T-cell (primary cell): Measurements from ENCODE around the gene TENM4. TPM values are rescaled to one million over a fixed set of nuclear protein-coding genes. Genes with fewer than 3 reads are reported as not detected.

Experiments used
- ATAC-seq, 4 experiments: fragments of 200-7000 bp in 3 of 4; fragments of 150-1000 bp in 1 of 4; cut with Tn5 transposase; replicated peaks in 1 of 4; 1 replicate in 3 of 4; 2 replicates in 1 of 4; pipeline ENCODE4 v1.10.0; 2021; ENCODE audit warnings: moderate library complexity in 3 of 4, mild to moderate bottlenecking in 2 of 4, moderate number of reproducible peaks in 1 of 4
- CTCF ChIA-PET, 2 donors: fragments of 300-600 bp; sonication (Branson Sonifier 250); formaldehyde crosslinking; loops; one replicate each; lab custom pipeline; 2022; ENCODE audit warnings: antibody characterized with exemption in 2 of 2; lab: Charles Lee
- POLR2A ChIA-PET, 2 donors: fragments of 300-600 bp; sonication (Branson Sonifier 250); formaldehyde crosslinking; loops; one replicate each; lab custom pipeline; 2022; ENCODE audit warnings: antibody characterized with exemption in 2 of 2; lab: Charles Lee
- DNase-seq, 35 experiments: peaks; one replicate each; pipeline versions ENCODE4 v3.0.0 to v3.0.0-alpha.2; 2013 to 2023
- H3K27ac ChIP-seq: one replicate; pipeline ENCODE4 v1.5.1; 2013; ENCODE audit warnings: low read length
- H3K27me3 ChIP-seq, 2 experiments: replicated peaks in 1 of 2; 1 replicate in 1 of 2; 2 replicates in 1 of 2; pipeline versions ENCODE4 v1.6.1 to v1.7.0; 2013; ENCODE audit warnings: low read length in 1 of 2, mixed read lengths in 1 of 2; ENCODE audit not compliant: control insufficient read depth in 2 of 2, insufficient read depth in 2 of 2; ENCODE audit errors: extremely low read depth in 1 of 2
- H3K36me3 ChIP-seq, 2 donors: 1 replicate in 1 of 2; 2 replicates in 1 of 2; pipeline versions ENCODE4 v1.6.1 to v1.7.0; 2013; ENCODE audit warnings: low read length in 1 of 2; ENCODE audit not compliant: control insufficient read depth in 2 of 2, insufficient read depth in 1 of 2; ENCODE audit errors: extremely low read depth in 1 of 2
- H3K4me1 ChIP-seq, 2 experiments: 1 replicate in 1 of 2; 2 replicates in 1 of 2; pipeline versions ENCODE4 v1.6.1 to v1.7.0; 2013; ENCODE audit warnings: low read length in 2 of 2, mixed read lengths in 1 of 2; ENCODE audit not compliant: insufficient read depth in 2 of 2, control insufficient read depth in 1 of 2; ENCODE audit errors: extremely low read depth in 1 of 2
- H3K4me3 ChIP-seq, 2 donors: 1 replicate in 1 of 2; 2 replicates in 1 of 2; pipeline versions ENCODE4 v1.5.1 to v1.7.0; 2013; ENCODE audit warnings: mild to moderate bottlenecking in 2 of 2, low read length in 1 of 2, moderate library complexity in 1 of 2; ENCODE audit not compliant: control insufficient read depth in 1 of 2; ENCODE audit errors: extremely low read depth in 1 of 2
- H3K9me3 ChIP-seq: 2 replicates; pipeline ENCODE4 v1.7.0; 2013
- H3K27ac Mint-ChIP-seq, 2 donors: one replicate each; pipeline ENCODE4 v1.8.0; 2020 to 2021; ENCODE audit warnings: mild to moderate bottlenecking in 2 of 2, mixed read lengths in 2 of 2
- H3K27me3 Mint-ChIP-seq, 2 donors: one replicate each; pipeline ENCODE4 v1.8.0; 2021 to 2022; ENCODE audit warnings: mixed read lengths in 2 of 2
- H3K36me3 Mint-ChIP-seq: one replicate; pipeline ENCODE4 v1.8.0; 2021; ENCODE audit warnings: mixed read lengths
- H3K4me1 Mint-ChIP-seq, 3 donors: one replicate each; pipeline ENCODE4 v1.8.0; 2020 to 2022; ENCODE audit warnings: mixed read lengths in 3 of 3, mild to moderate bottlenecking in 1 of 3
- H3K4me3 Mint-ChIP-seq, 3 donors: one replicate each; pipeline ENCODE4 v1.8.0; 2020 to 2022; ENCODE audit warnings: mild to moderate bottlenecking in 3 of 3, mixed read lengths in 3 of 3, moderate library complexity in 3 of 3
- H3K9me3 Mint-ChIP-seq, 3 donors: one replicate each; pipeline ENCODE4 v1.8.0; 2020 to 2022; ENCODE audit warnings: mixed read lengths in 3 of 3
- WGBS: methylation state at CpG from one replicate; pipeline ENCODE4 v1.1.5; 2013; ENCODE audit warnings: missing lambda C conversion rate; ENCODE audit not compliant: insufficient coverage; 5-methylcytosine and 5-hydroxymethylcytosine counted together
- total RNA-seq, 35 experiments: library from RNA in 6 of 35; stranded (reverse) in 6 of 35; fragments of 120-200 nt in 1 of 35; gene quantifications; one replicate each; pipeline versions ENCODE4 v1.2.1 to v1.2.4 and lab custom pipeline; 2013 to 2026

TENM4 gene
- total RNA-seq, 5 donors from 2014 or later (not counting 1 experiment from before 2014, with no cell fraction given), result 0.03 to 0.35 (median 0.03) TPM; not detected in 2

- H3K9me3 Mint-ChIP-seq, result no peaks in the 10 kb centered on the region
Observed at GRCh38 chr11:78943154-78943553, 497.7 kb downstream of the TENM4 start.

GRCh38 chr11:78941226-78941851, 499.5 kb downstream of the TENM4 start:
- 83% methylated on average over 9 of the region's 10 CpGs for WGBS

More at GRCh38 chr11:78943154-78943553, 497.7 kb downstream of the TENM4 start:
- POLR2A ChIA-PET, result no interaction called here
- CTCF ChIA-PET, result no interaction called here
- Mint-ChIP-seq H3K27me3 (peaks cover 10 to 24% of the 10 kb centered on the region in 2 donors), H3K4me3 (no peak overlapping the region), H3K4me1 (no peaks in the 10 kb centered on the region), H3K36me3 (no peaks in the 10 kb centered on the region), H3K27ac (no peak overlapping the region)
- no CpG with 5 or more reads among the region's 3 CpGs for WGBS
- Histone ChIP-seq H3K4me3 (no peak overlapping the region), H3K27ac (no peak overlapping the region), H3K36me3 (no peaks in the 10 kb centered on the region), H3K4me1 (no peaks in the 10 kb centered on the region), H3K27me3 (peaks cover 0 to 16% of the 10 kb centered on the region in 2 experiments), H3K9me3 (no peaks in the 10 kb centered on the region)
- ATAC-seq (no peak), DNase-seq (no peak)

GRCh38 chr11:78940500-78941225, 500.2 kb downstream of the TENM4 start:
- H3K4me3 ChIP-seq, result no peak overlapping the region
- Mint-ChIP-seq H3K9me3 (no peaks in the 10 kb centered on the region), H3K4me1 (no peaks in the 10 kb centered on the region), H3K27ac (no peak overlapping the region), H3K36me3 (no peaks in the 10 kb centered on the region), H3K27me3 (peaks cover 13 to 32% of the 10 kb centered on the region in 2 donors), H3K4me3 (no peak overlapping the region)
- ChIA-PET CTCF (interaction anchor here in 1 of 2 donors (0.7 kb wide), 1 partner anchor 12 kb away, joined by 3 read pairs; no protein-coding TSS in a partner anchor), POLR2A (no interaction called here)
- no peak overlapping the region for H3K27ac ChIP-seq
- DNase-seq, result no peak
- H3K9me3 ChIP-seq, result no peaks in the 10 kb centered on the region
- H3K27me3 ChIP-seq, result peaks cover 0 to 16% of the 10 kb centered on the region in 2 experiments
- WGBS, result 62% methylated on average over 5 of the region's 6 CpGs
- H3K36me3 ChIP-seq, result no peaks in the 10 kb centered on the region
- H3K4me1 ChIP-seq, result no peaks in the 10 kb centered on the region
- no peak for ATAC-seq

More at GRCh38 chr11:78941226-78941851, 499.5 kb downstream of the TENM4 start:
- Mint-ChIP-seq H3K4me3 (no peak overlapping the region), H3K27ac (no peak overlapping the region), H3K27me3 (peaks cover 13 to 32% of the 10 kb centered on the region in 2 donors), H3K36me3 (no peaks in the 10 kb centered on the region), H3K4me1 (no peaks in the 10 kb centered on the region), H3K9me3 (no peaks in the 10 kb centered on the region)
- Histone ChIP-seq H3K4me1 (no peaks in the 10 kb centered on the region), H3K36me3 (no peaks in the 10 kb centered on the region), H3K27ac (no peak overlapping the region), H3K4me3 (no peak overlapping the region), H3K9me3 (no peaks in the 10 kb centered on the region), H3K27me3 (peaks cover 0 to 16% of the 10 kb centered on the region in 2 experiments)
- CTCF ChIA-PET, result interaction anchor here in 1 of 2 donors (0.6 kb wide), 1 partner anchor 568 kb away, joined by 3 read pairs; no protein-coding TSS in a partner anchor
- no peak for DNase-seq
- no peak for ATAC-seq
- POLR2A ChIA-PET, result no interaction called here

- no peaks in the 10 kb centered on the region for H3K9me3 ChIP-seq
- Mint-ChIP-seq H3K4me3 (no peak overlapping the region), H3K27ac (no peak overlapping the region), H3K36me3 (no peaks in the 10 kb centered on the region), H3K4me1 (no peaks in the 10 kb centered on the region), H3K27me3 (peaks cover 13 to 32% of the 10 kb centered on the region in 2 donors), H3K9me3 (no peaks in the 10 kb centered on the region)
- 38% methylated on average over 6 of the region's 7 CpGs for WGBS
- H3K27ac ChIP-seq, result no peak overlapping the region
- POLR2A ChIA-PET, result no interaction called here
- ATAC-seq (no peak), DNase-seq (no peak)
- CTCF ChIA-PET, result interaction anchor here in 1 of 2 donors (1.1 kb wide), 1 partner anchor 268 kb away, joined by 3 read pairs; no protein-coding TSS in a partner anchor
- H3K27me3 ChIP-seq, result peaks cover 0 to 16% of the 10 kb centered on the region in 2 experiments
- no peak overlapping the region for H3K4me3 ChIP-seq
- H3K36me3 ChIP-seq, result no peaks in the 10 kb centered on the region
- H3K4me1 ChIP-seq, result no peaks in the 10 kb centered on the region
Observed at GRCh38 chr11:78938971-78939370, 501.9 kb downstream of the TENM4 start.

GRCh38 chr11:78938036-78938435, 502.8 kb downstream of the TENM4 start:
- no peak for DNase-seq
- 67% methylated on average over 1 of the region's 1 CpG for WGBS
- Histone ChIP-seq H3K27me3 (peaks cover 0 to 15% of the 10 kb centered on the region in 2 experiments), H3K4me1 (no peaks in the 10 kb centered on the region), H3K27ac (no peak overlapping the region), H3K9me3 (no peaks in the 10 kb centered on the region), H3K4me3 (no peak overlapping the region), H3K36me3 (no peaks in the 10 kb centered on the region)
- H3K4me3 Mint-ChIP-seq, result no peak overlapping the region
- ChIA-PET CTCF (no interaction called here), POLR2A (no interaction called here)
- no peak for ATAC-seq
- H3K36me3 Mint-ChIP-seq, result no peaks in the 10 kb centered on the region
- H3K27me3 Mint-ChIP-seq, result peaks cover 13 to 31% of the 10 kb centered on the region in 2 donors
- no peaks in the 10 kb centered on the region for H3K9me3 Mint-ChIP-seq
- no peak overlapping the region for H3K27ac Mint-ChIP-seq
- H3K4me1 Mint-ChIP-seq, result no peaks in the 10 kb centered on the region

GRCh38 chr11:78935398-78936068, 505.3 kb downstream of the TENM4 start:
- H3K4me1 Mint-ChIP-seq, result no peaks in the 10 kb centered on the region
- WGBS, result no CpG with 5 or more reads among the region's 4 CpGs
- H3K27ac ChIP-seq, result no peak overlapping the region
- H3K27me3 ChIP-seq, result peaks cover 0 to 2% of the 10 kb centered on the region in 2 experiments
- H3K4me1 ChIP-seq, result no peaks in the 10 kb centered on the region
- no peaks in the 10 kb centered on the region for H3K36me3 ChIP-seq
- no peaks in the 10 kb centered on the region for H3K9me3 ChIP-seq
- DNase-seq (no peak), ATAC-seq (no peak)
- POLR2A ChIA-PET, result no interaction called here
- no peaks in the 10 kb centered on the region for H3K9me3 Mint-ChIP-seq
- no peaks in the 10 kb centered on the region for H3K36me3 Mint-ChIP-seq
- no peak overlapping the region for H3K4me3 Mint-ChIP-seq
- peaks cover 9 to 19% of the 10 kb centered on the region in 2 donors for H3K27me3 Mint-ChIP-seq
- no peak overlapping the region for H3K4me3 ChIP-seq
- H3K27ac Mint-ChIP-seq, result no peak overlapping the region
- CTCF ChIA-PET, result no interaction called here
